ENCODE data around the gene UVRAG.

The UVRAG gene

GRCh38 chr11:76181371-76181770 lies 366.4 kb downstream of the UVRAG start:
- no peak for DNase-seq

- no peak for DNase-seq
Observed at GRCh38 chr11:76184551-76184993, 369.6 kb downstream of the UVRAG start.

GRCh38 chr11:76185511-76185910 lies 370.5 kb downstream of the UVRAG start:
- DNase-seq = no peak

GRCh38 chr11:76185931-76186401 lies 371.0 kb downstream of the UVRAG start:
- DNase-seq = no peak

DNA sequence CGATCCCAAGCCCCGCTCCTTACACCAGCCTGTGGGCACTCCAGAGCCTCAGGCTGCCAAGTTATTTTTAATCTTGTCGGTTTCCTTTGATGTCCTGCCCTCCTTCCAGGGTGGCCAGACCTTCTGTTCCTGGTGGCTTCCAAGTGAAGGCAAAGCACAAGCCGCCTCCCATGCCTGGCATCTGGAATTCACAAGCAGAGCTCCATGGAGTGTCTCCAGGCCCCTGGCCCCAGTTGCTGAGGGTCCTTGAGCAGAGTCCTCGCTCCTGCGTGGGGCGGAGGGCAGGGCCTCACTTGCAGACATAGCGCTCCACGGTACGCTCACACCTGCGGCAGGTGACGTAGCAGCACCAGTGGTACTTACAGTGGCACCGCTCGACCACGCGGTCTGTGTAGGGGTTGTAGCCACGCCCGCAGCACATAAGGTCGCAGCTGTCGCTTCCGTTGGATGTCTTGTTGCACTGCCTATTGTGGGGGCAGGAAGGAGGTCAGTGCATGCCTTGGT lies 371.8 kb downstream of the UVRAG start:
- no peak for DNase-seq

GRCh38 chr11:76188873-76189272 lies 373.9 kb downstream of the UVRAG start:
- no peak for DNase-seq

DNA sequence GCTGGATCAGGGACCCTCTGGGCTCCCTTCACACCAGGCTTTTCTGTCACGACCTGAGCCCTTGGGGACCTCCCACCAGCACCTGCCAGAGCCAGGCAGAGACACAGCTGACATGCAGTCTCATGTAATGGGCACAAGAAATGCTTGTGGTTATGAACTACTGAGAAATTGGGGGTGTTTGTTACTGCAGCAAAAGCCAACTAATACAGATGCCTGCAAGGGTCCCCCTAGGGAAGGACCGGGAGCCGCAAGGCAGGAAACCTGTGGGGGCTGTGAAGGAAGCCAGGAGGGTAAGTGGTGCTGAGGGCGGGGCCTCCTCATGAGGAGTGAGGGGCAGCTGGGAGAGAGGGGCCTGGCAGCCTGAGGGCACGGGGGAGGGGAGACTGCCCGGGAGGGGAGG lies 374.7 kb downstream of the UVRAG start:
- no peak for DNase-seq

DNA sequence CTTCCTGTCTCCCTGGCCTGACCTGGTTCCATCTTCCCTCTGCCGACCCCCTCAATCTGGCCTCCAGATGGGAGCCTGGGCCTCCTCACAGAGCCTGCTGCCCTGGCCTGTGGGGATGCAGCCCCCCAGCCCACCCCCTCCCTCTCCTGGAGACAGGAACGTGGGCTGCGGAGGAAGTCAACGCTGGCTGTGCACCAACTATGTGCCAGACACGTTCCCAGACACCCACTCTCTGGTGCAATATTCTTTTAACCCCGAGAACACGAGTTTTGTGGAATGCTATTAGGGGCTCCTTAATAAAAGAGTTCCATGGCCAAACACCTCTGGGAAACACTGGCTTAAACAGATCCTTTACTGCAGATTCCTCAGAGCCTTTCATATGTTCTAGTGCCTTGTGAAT lies 375.4 kb downstream of the UVRAG start:
- no peak for DNase-seq
